ENCODE results near the gene TXNRD1.
"Not testable (repeated sequence)": the region's sequence is repeated elsewhere in the genome, so short reads cannot be mapped to it uniquely, and the experiment has no call there.

The TXNRD1 gene

DNA sequence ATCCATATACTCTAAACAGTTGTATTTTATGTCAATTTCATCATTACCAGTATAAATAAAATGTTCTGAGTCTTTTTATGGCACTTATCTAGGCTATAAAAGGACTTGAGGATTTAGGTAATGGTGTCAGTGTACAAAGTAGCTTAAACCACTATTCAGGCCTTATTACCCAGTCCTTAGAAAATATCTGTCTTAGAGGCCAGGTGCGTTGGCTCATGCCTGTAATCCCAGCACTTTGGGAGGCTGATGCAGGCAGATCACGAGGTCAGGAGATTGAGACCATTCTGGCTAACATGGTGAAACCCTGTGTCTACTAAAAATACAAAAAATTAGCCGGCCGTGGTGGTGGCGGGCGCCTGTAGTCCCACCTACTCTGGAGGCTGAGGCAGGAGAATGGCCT lies 112.7 kb downstream of the TXNRD1 start:
- not testable (repeated sequence) for DNase-seq (ENCODE audit: low read depth)

DNA sequence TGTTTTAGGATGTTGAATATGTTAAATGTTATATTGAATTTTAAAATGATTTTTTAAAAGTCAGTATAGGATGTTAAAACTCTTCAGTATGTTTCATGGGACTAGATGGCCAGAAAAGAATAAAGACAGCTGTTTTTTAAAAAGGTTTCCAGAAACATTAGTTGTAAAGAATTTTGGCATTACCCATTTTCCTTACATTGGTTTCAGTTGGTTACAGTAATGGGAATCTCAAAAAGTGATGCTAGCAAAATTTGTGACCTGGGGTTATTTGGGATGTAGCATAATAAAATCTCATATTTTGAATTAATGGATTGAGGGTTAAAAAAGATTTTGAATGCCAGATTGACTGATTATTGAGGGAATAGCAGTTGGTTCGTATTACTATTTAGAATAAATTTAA lies 113.2 kb downstream of the TXNRD1 start:
- no peak for DNase-seq (ENCODE audit: low read depth)

DNA sequence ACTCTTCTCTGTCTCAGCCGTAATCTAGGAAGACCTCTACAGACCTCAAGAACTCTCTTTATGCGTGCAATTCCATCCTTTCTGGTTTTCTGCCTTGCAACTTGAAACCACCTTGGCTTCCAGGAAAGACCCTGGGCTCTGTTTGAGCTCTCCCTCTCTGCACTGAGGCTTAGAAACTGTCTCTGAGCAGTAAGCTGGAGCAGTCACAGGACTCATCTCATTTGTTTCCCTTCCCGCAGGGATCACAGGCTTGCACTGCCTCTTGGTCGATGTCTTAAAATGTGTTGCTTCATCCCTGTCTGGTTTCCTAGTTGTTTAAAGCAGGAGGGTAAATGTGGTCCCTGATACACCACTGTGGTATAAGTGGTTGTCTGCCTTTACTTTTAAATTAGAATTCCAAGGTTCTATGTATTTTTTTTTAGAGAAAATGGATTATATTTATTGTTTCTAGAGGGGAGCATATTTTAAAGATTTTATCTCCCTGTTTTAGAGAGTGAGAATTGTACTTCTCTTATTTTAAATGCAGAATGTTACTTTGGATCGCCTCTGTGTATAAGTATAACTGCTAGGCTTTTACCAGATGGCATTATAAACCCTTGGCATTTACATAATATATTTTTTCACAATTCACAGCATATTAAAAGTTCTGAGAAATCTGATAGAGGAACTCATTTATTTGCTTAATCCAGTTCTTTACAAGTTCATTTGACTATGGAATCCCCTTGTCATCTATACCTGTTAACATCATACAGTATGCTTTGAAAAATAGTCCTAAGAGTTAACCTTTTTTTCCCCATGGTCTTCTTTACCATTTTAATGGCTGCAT lies 114.3 kb downstream of the TXNRD1 start:
- no peak for DNase-seq (ENCODE audit: low read depth)

DNA sequence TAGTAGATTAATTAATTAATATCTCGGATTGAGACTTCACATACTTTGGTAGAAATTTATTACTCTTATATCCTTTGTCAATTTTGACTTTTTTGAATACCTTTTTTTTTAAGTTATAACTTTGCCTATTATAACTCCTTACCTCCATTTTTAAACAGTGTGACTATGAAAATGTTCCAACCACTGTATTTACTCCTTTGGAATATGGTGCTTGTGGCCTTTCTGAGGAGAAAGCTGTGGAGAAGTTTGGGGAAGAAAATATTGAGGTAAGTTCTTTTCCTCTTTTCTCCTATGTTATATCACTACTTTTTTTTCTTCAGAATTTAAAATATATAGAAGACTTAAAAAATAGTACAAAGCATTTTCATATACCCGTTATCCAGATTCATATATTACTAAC lies 115.8 kb downstream of the TXNRD1 start:
- no peak for DNase-seq (ENCODE audit: low read depth)

DNA sequence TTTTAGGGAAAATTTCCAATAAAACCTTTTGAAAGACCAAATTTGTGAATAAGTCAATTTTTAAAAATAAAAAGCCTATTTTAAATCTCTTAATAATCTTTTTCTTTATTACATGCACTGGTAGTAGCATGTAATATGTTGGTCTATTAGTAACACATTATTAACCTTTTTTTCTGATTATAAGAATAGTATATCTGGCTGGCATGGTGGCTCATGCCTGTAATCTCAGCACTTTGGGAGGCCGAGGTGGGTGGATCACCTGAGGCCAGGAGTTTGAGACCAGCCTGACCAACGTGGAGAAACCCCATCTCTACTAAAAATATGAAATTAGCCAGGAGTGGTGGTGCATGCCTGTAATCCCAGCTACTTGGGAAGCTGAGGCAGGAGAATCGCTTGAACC lies 116.7 kb downstream of the TXNRD1 start:
- DNase-seq (ENCODE audit: low read depth), result not testable (repeated sequence)

DNA sequence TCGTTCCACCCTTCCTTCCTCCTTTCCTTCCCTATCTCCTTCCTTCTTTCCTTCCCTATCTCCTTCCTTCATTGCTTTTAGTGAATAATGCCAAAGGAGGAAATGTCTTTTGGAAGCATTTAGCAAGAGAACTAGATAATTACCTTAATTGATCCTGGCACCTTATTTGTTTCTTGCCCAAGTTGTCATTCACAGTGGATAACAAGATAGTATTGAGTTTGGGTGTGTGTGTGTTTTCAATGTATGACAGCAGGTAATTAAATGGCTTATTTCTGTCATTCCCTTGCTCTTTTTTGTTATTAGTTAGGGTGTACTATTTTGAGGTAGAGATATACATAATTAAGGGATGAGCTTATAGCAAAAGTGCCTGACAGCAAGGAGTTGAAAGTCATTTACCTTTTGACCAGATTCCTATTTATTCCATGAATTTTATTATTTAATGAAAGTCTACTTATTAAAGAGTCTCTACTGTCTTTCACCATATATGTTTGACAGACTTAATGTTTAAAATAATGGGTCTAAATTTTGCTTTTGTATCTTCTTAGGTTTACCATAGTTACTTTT lies 118.2 kb downstream of the TXNRD1 start:
- no peak for DNase-seq (ENCODE audit: low read depth)

DNA sequence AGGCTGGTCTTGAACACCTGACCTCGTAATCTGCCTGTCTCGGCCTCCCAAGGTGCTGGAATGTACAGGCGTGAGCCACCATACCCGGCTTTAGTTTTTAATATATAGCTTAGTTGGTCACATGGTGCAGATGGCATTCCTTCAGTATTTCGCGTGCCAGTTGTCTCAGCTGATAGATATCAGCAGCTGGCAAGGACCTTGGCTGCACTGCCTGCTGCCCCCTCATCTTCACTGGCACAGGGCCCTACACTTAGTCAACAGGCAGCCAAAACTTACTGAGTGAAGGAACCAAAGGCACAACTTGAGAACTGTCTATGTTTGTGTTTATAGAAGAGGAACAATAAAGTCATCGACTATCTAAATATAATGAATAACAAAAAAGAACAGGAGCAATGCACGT lies 119.0 kb downstream of the TXNRD1 start:
- no peak for DNase-seq (ENCODE audit: low read depth)

DNA sequence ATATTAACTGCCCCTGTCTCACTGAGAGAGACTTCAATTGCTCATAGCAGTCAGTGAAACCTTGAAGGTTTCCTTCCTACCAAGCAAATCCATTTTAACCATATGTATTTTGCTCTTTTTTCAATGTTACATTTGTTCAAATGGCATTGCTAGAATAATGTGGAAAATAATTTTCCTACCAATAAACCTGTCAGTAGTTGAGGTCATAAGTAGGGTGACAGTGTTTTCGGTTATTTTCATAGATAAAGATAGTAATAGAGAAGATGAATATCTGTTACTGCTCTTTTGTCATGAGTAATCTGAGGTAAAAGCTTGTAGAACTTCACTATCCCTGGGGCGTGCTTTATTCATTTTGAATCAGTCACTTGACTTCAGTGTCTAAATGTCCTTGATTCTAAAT lies 120.5 kb downstream of the TXNRD1 start:
- DNase-seq (ENCODE audit: low read depth), result no peak

DNA sequence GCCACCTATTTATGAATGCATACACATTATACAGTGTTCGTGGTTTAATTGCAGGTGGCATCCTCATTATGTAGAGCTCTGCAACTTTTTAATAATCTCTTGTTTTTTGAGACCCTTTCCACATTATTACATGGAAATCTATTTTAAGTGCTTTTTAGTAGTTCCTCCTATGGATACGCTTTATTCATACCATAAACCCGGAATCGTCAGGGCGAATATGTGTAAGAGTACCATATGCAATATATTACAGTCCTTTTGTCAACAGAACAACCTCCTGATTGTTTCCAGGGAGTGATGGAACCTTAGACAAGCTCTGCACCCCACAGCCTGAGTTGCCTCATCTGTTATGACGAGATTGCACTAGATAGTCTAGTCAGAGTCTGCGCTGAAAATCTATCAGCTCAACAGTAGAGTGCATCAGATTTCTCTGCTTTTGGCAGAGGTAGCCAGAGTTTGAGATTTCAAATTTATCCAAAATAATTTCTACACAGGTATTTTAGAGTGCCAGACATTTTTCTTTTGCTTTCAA lies 121.5 kb downstream of the TXNRD1 start:
- DNase-seq (ENCODE audit: low read depth), result no peak

DNA sequence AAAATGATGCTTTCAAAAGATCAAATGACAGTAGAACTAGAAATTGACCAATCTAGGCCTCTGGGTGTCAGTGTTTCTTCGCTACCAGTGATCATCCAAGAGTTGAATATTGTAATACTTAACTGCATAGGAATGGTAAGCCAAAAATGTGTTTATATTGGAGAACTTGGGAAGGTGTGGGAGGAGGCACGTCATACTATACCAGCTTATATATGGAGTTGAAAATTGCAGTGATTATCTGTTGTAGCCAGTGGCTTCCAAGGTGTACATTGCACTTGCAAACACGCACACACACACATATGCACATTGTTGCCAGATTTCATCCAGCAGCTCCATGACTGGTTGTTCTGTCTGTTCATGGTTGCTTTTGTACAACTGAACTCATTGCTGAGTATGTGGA lies 124.1 kb downstream of the TXNRD1 start:
- no peak for DNase-seq (ENCODE audit: low read depth)

DNA sequence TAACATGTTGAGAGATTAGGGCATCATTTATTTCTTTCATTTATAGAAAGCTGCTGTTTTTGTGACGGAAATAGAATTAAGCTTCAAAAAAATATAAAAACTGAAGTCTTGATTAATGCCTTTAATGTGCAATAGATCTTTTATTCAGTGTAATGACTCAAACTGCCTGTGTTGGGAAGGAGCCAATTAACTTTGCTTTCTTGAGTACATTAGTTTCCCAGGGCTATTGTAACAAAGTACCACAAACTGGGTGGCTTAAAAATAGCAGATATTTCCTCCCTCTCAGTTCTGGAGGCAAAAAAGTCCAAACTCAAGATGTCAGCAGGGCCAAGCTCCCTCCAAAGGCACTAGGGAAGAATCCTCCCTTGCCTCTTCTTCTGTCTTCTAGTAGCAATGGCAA lies 124.6 kb downstream of the TXNRD1 start:
- DNase-seq (ENCODE audit: low read depth), result peak; percentile 32

DNA sequence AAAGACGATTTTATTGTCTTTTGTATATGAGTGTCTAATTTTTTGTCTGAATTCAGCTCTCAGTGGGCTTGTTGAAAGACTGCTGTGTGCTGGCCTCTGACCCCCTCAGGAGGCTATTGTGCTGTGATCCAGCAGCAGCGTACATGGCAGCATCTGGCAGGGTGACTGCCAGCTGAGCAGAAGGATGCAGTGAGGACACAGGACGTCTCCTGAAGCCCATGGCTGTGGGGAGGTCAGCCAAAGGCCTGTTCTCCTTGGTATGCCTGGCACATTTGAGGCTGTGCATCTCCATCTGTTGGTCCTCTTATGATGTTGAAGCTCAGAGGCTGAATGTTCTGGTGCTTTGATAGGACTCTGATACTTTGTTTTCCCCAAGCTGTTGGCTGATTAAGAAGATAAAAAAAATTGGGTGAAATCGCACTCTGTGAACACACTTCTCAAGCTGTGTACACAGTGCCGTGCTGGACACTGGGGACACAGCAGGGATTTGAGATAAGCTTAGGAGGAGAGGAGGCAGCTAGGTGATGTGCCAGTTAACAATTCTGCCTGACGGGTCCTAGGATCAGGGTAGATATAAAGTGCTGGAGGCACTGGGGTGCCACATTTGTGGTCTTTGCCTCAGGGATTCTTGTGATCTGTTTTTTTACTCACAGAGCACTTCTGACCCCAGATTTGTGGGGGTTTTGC lies 125.5 kb downstream of the TXNRD1 start:
- DNase-seq (ENCODE audit: low read depth), result no peak

DNA sequence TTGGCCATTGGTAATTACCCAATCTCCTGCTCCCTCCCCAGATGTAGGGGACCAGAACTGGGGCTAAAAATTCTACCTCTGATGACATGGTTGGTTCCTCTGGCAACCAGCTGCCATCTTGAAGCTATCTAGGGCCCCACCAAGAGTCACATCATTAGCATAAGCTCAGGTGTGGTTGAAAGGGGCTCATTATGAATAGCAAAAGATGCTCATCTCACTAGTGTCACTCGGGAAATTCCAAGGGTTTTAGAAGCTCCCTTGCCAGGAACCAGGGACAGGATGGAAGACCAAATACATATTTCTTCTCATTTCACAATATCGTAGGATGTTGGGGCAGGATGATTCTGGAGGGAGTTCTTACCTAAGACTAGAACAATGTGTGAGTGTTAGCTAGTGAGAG lies 126.6 kb downstream of the TXNRD1 start:
- no peak for DNase-seq (ENCODE audit: low read depth)

DNA sequence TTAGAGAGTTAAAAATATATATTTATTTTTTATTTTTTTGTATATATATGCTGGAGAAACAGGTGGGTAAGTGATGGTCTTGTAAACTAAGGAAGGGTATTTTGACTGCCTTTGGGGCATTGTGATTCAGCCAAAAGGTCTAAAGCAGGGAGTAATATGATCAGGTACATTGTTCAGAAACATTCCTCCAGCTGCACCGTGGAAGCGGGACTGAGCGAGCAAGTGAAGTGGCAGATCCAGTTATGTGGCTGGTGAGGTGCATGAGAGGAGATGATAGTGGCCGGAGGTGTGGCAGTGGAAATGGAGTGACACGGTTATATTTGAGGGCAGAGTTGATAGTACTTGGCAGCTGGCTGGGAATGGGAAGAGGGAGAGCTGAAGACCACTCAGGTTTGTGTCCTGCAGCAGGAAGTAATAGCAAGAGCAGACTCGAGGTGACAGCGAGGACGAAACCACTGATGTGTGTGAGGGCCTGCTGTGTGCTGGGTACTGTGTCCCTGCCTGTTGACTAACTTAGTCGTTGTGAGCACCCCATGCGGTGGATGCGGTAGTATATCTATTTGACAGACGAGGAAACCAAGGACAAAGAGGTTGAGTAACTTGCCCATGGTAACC lies 127.2 kb downstream of the TXNRD1 start:
- DNase-seq (ENCODE audit: low read depth), result no peak

DNA sequence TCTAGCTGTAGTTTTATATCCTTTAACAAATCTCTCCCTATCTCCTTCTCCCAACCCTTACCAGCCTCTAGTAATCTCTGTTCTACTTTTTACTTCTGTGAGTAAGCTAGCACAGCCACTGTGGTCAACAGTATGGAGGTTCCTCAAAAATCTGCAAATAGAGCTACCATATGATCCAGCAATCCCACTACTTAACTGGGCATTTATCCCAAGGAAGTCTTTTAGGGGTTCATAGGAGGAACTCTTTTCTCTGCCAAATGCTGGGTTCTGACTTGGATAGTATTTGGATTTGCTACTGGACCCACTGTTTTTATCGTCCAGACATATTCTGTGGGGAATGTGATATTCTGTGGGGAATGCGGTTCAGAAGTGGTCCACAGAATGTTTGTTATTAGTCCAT lies 129.1 kb downstream of the TXNRD1 start:
- no peak for DNase-seq (ENCODE audit: low read depth)

DNA sequence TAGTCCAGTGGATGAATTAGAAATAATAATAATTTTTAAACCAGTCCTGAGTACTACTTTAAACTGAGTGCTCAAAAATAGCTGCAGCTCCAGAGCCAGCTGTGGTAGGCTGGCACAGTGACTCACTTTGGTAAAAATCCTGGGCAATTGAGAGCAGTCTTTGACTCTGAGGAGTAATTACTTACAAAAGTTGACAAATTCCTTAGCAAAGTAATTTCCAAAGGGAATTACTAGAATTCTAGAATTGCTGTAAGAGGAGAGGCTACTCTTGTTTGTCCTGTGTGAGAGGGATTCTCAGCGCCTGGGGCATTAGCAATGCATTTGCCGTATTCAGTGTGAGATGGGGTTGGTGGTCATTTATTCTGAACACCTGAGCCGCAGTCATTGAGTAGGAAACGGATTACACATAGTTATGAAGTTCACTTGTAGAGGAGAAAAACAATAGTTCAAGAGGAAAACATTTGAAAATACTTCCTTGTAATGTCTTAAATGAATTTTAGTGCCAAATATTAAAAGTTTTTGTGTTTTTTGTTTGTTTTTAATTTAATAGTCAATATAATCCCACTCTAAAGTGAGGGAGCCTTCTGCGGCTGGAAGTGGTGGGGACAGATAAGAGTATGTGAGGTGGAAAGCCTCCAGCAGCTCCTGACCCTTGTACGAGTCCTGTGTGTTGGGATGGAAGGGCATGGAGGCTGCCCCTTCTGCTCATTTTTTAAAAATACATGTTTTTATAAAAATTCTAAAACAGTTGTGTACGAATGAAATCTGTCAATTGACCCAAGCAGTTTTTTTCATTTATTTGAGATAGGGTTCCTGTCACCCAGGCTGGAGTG lies 129.9 kb downstream of the TXNRD1 start:
- DNase-seq (ENCODE audit: low read depth), result no peak

DNA sequence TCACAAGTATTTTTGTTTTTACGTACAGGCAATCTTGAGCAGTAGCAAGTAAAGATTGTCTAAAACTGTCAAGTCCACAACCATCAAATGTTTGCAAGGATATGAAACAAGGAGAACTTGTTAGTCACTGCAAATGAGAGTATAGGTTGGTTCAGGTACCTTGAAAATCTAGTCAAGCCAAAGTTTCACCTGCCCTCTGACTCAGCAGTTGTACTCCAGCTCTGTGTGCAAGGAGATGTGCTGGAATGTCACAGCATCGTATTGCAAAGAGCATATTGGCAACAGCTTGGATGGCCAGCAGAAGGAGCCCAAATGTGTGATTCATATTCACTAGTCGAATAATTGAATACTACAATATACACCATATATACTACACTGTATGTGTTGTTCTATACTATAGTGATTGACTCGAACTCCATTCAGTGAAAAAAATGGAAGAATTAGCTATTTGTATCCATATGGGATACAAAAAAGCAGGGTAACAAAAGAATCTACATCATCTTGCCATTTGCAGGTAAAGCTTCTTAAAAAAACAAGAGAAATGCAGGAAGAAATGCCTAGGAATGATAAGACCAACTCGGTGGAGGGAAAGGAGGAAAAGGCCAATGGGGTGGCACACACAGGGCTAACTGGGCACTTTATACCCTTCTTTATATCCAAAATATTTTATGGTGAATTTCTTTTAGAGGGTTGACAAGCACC lies 131.9 kb downstream of the TXNRD1 start:
- DNase-seq (ENCODE audit: low read depth), result no peak

DNA sequence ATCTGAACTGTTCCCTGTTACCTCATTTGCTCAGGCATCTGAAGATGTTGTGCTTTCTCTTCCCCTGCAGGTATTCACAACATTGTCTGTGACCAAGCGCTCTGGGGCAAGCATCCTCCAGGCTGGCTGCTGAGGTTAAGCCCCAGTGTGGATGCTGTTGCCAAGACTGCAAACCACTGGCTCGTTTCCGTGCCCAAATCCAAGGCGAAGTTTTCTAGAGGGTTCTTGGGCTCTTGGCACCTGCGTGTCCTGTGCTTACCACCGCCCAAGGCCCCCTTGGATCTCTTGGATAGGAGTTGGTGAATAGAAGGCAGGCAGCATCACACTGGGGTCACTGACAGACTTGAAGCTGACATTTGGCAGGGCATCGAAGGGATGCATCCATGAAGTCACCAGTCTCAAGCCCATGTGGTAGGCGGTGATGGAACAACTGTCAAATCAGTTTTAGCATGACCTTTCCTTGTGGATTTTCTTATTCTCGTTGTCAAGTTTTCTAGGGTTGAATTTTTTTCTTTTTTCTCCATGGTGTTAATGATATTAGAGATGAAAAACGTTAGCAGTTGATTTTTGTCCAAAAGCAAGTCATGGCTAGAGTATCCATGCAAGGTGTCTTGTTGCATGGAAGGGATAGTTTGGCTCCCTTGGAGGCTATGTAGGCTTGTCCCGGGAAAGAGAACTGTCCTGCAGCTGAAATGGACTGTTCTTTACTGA lies 132.9 kb downstream of the TXNRD1 start:
- DNase-seq (ENCODE audit: low read depth), result no peak

DNA sequence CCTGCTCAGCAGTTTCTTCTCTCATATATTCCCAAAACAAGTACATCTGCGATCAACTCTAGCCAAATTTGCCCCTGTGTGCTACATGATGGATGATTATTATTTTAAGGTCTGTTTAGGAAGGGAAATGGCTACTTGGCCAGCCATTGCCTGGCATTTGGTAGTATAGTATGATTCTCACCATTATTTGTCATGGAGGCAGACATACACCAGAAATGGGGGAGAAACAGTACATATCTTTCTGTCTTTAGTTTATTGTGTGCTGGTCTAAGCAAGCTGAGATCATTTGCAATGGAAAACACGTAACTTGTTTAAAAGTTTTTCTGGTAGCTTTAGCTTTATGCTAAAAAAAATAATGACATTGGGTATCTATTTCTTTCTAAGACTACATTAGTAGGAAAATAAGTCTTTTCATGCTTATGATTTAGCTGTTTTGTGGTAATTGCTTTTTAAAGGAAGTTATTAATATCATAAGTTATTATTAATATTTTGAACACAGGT lies 133.5 kb downstream of the TXNRD1 start:
- no peak for DNase-seq (ENCODE audit: low read depth)
